Gastroesophageal sphincter (tissue), 4 donors: ENCODE measurements around the gene MAML3. TPM values are rescaled to one million over a fixed set of nuclear protein-coding genes. Genes with fewer than 3 reads are reported as not detected.

Experiments
- ATAC-seq: fragments of 150-250 bp; one replicate; pipeline ENCODE4 v1.9.1; 2016; ENCODE audit warnings: mild to moderate bottlenecking, moderate library complexity
- H3K27ac ChIP-seq, 4 donors: fragments of 200-600 bp; sonication (generic) in 3 of 4; 1 replicate in 3 of 4; 2 replicates in 1 of 4; pipeline ENCODE4 v1.5.1; 2016 to 2019
- H3K27me3 ChIP-seq: fragments of 200-600 bp; sonication (generic); one replicate; pipeline ENCODE4 v1.5.1; 2019
- H3K36me3 ChIP-seq, 2 donors: fragments of 200-600 bp; sonication (generic); one replicate each; pipeline ENCODE4 v1.5.1; 2019; ENCODE audit warnings: control low read depth in 1 of 2
- H3K4me1 ChIP-seq, 3 donors: fragments of 200-600 bp; sonication (generic); 1 replicate in 2 of 3; 2 replicates in 1 of 3; pipeline ENCODE4 v1.5.1; 2016 to 2019; ENCODE audit warnings: control low read depth in 2 of 3
- H3K4me3 ChIP-seq, 2 donors: fragments of 200-600 bp; sonication (generic); one replicate each; pipeline ENCODE4 v1.5.1; 2019; ENCODE audit warnings: mild to moderate bottlenecking in 1 of 2, moderate library complexity in 1 of 2
- H3K9me3 ChIP-seq, 3 donors: fragments of 200-600 bp; sonication (generic); one replicate each; pipeline ENCODE4 v1.5.1; 2017 to 2019; ENCODE audit warnings: control low read depth in 2 of 3
- EP300 ChIP-seq: sonication (generic); formaldehyde crosslinking; IDR thresholded peaks from one replicate; pipeline ENCODE4 v1.6.1; 2017; ENCODE audit warnings: antibody characterized with exemption, mild to moderate bottlenecking
- POLR2A ChIP-seq, 2 donors: fragments of 450-650 bp; IDR thresholded peaks; one replicate each; pipeline ENCODE4 v1.6.1; 2017; ENCODE audit warnings: antibody characterized with exemption in 2 of 2, mild to moderate bottlenecking in 2 of 2, moderate library complexity in 1 of 2
- POLR2AphosphoS5 ChIP-seq: sonication (generic); formaldehyde crosslinking; IDR thresholded peaks from one replicate; pipeline ENCODE4 v1.6.1; 2017; ENCODE audit warnings: antibody characterized with exemption
- WGBS, 2 donors: methylation state at CpG; one replicate each; pipeline ENCODE4 v1.1.5; 2018; ENCODE audit warnings: low coverage in 1 of 2; 5-methylcytosine and 5-hydroxymethylcytosine counted together
- total RNA-seq, 4 donors: library from RNA; depleted of rRNA; stranded (reverse); fragments of >200 nt; gene quantifications; one replicate each; pipeline ENCODE4 v1.1.0, GENCODE V29; 2016
- TF ChIP-seq, protein P1 (sequence below), 4 experiments: fragments of 200-600 bp in 2 of 4; fragments of 450-650 bp in 2 of 4; sonication (generic) in 1 of 4; IDR thresholded peaks; one replicate each; pipeline ENCODE4 v1.5.1; 2017 to 2019; ENCODE audit warnings: antibody characterized with exemption in 4 of 4, mild to moderate bottlenecking in 2 of 4, moderate library complexity in 2 of 4

MAML3 gene
- total RNA-seq, 4 donors from 2014 or later = 5.3 to 10.6 (median 9.3) TPM

DNA sequence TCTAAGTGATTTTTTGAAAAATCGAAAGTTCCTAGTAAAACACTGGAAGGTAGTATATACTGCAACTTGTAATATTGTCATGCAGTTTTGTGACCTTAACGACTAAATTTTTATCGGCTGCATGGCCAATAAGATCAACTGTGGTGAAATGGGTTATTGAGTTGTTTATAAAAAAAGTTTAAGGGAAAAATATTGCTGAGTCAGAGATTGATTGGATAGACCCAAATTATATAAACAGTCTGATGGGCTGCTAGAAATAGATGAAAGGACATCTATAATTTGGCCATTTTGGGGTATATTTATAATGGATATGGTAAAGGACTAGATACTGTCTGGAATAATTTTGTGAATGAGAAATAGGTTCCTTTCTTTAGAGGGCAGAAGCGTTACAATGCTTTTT lies 432.2 kb downstream of the MAML3 start:
- no peaks in the 10 kb centered on the region for H3K4me1 ChIP-seq
- peaks cover 0 to 37% of the 10 kb centered on the region in 2 donors for H3K36me3 ChIP-seq
- no peak for ATAC-seq
- no peaks in the 10 kb centered on the region for H3K9me3 ChIP-seq
- TF ChIP-seq EP300 (no peak), POLR2AphosphoS5 (no peak), POLR2A (IDR thresholded peaks at IDR 0.05) (no peak)
- TF ChIP-seq, protein P1, sequence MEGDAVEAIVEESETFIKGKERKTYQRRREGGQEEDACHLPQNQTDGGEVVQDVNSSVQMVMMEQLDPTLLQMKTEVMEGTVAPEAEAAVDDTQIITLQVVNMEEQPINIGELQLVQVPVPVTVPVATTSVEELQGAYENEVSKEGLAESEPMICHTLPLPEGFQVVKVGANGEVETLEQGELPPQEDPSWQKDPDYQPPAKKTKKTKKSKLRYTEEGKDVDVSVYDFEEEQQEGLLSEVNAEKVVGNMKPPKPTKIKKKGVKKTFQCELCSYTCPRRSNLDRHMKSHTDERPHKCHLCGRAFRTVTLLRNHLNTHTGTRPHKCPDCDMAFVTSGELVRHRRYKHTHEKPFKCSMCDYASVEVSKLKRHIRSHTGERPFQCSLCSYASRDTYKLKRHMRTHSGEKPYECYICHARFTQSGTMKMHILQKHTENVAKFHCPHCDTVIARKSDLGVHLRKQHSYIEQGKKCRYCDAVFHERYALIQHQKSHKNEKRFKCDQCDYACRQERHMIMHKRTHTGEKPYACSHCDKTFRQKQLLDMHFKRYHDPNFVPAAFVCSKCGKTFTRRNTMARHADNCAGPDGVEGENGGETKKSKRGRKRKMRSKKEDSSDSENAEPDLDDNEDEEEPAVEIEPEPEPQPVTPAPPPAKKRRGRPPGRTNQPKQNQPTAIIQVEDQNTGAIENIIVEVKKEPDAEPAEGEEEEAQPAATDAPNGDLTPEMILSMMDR (IDR thresholded peaks at IDR 0.05) = no peak
- no peak overlapping the region for H3K27ac ChIP-seq
- 64 to 68% methylated on average over 4 of the region's 4 CpGs for WGBS, 2 donors
- no peak overlapping the region for H3K4me3 ChIP-seq
- no peaks in the 10 kb centered on the region for H3K27me3 ChIP-seq

DNA sequence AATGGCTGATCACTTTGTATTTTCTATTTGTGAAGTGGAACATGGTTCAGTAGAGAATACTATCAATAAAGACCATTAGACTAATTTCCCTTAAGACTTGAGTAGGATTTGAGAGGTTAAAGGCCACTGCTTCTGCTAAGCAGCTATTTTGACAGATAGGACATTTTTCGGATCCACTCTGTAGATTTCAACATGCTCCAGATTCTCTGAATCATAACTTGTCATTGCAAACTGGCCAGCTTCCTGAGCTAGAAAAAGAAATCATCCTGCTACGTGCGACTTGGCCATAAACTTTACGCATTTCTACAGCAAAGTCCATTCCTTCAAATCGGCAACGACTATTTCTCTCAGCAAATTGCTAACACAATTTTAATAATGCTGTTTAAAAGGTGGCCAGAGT lies 433.2 kb downstream of the MAML3 start:
- no peaks in the 10 kb centered on the region for H3K9me3 ChIP-seq
- no peak overlapping the region for H3K4me3 ChIP-seq
- peak; percentile 35 for TF ChIP-seq POLR2AphosphoS5
- TF ChIP-seq, protein P1 (IDR thresholded peaks at IDR 0.05) = no peak
- WGBS, 2 donors = 37 to 71% methylated on average over 6 of the region's 6 CpGs
- no peaks in the 10 kb centered on the region for H3K27me3 ChIP-seq
- peak overlapping the region in 1 of 4 donors; percentile 9 for H3K27ac ChIP-seq
- peaks cover 0 to 37% of the 10 kb centered on the region in 2 donors for H3K36me3 ChIP-seq
- no peak for ATAC-seq
- H3K4me1 ChIP-seq = no peaks in the 10 kb centered on the region

DNA sequence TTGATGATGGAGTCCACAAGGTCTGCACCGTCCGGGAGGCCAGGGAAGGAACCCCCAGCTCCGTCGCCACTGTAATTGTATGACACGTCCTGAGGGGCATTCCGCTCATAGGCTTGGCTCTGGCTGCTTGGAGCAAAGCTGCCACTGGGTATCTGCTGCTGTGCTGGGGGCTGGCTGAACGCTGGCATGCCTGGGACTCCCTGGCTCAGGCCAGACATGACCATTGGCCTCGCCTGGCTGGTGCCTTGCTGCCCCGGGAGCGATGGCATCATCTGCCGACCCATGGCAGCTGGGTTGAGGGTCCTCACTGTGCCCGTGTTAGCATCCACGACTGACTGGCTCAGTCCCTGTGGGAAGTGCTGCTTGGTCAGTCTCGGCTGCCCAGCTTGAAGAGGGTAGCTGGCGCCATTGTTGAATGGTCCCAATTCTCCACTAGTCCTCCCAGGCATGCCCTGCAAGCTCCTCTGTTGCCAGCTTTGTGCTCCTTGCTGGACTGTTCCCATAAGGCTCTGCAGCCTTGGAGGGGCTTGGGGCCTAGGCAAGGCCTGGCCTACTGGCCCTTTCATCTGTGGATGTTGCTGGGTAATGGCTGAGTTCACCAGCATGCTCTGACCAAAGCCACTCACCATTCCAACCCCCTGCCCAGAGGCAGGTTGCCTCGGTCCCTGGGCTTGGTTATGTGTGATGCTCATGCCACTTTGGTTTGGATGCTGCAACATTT lies 434.4 kb downstream of the MAML3 start:
- no peak overlapping the region for H3K27ac ChIP-seq
- ATAC-seq = no peak
- no peaks in the 10 kb centered on the region for H3K27me3 ChIP-seq
- peaks cover 0 to 30% of the 10 kb centered on the region in 2 donors for H3K36me3 ChIP-seq
- H3K9me3 ChIP-seq = no peaks in the 10 kb centered on the region
- no peaks in the 10 kb centered on the region for H3K4me1 ChIP-seq
- WGBS, 2 donors = 87 to 100% methylated on average over 2 to 6 of the region's 16 CpGs
- no peak for TF ChIP-seq POLR2A (IDR thresholded peaks at IDR 0.05)
- TF ChIP-seq, protein P1 (IDR thresholded peaks at IDR 0.05) = no peak
- TF ChIP-seq EP300 = no peak
- TF ChIP-seq POLR2AphosphoS5 = no peak
- H3K4me3 ChIP-seq = no peak overlapping the region

DNA sequence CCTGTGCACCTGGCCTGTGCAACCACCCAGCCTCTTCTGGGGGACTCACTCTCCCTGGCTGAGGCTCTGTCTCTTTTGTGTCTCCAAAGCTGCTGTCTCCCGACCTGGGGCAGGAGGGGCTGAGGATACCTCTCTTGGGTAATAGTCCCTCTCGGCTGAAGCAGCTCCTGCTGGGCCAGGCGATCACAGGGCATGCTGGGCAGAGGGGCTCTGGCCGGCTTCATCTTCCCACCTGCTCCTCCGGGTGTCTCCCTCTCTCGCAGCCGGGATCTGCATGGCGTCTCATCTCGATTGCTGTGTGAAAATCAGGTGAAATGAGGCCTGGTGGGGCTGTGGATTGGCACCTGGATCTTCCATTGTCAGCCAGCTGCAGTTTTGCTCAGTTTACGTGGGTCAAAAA lies 435.2 kb downstream of the MAML3 start:
- 79 to 92% methylated on average over 3 to 6 of the region's 10 CpGs for WGBS, 2 donors
- H3K4me3 ChIP-seq = no peak overlapping the region
- peaks cover 0 to 6% (median 0%) of the 10 kb centered on the region in 3 donors for H3K4me1 ChIP-seq
- no peak for ATAC-seq
- H3K36me3 ChIP-seq = peaks cover 0 to 30% of the 10 kb centered on the region in 2 donors
- no peaks in the 10 kb centered on the region for H3K27me3 ChIP-seq
- TF ChIP-seq EP300 = no peak
- TF ChIP-seq POLR2AphosphoS5 = no peak
- TF ChIP-seq, protein P1 (IDR thresholded peaks at IDR 0.05) = no peak
- TF ChIP-seq POLR2A (IDR thresholded peaks at IDR 0.05) = no peak
- H3K9me3 ChIP-seq = no peaks in the 10 kb centered on the region
- no peak overlapping the region for H3K27ac ChIP-seq

DNA sequence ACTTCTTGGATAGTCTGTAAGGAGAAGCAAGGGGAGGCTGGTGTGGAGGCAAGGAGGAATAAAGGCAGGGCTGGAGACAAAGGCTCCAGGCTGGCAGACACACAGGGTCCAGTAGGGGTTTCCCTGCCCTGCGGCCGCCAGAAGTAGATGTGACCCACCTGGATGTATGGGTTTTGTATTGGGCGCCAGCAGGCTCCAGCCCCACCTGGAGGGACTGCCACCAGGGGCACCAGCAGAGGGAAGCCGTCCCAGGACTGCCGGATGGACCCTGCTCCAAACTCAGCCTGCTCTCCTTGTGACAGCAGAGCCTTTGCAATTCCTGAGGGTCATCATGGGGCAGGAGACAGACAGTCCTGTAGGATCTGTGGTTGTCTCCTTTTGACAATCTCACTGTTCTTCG lies 435.6 kb downstream of the MAML3 start:
- 100% methylated on average over 1 of the region's 6 CpGs; no CpG with 5 or more reads in 1 of the 2 donors for WGBS, 2 donors
- H3K36me3 ChIP-seq = peaks cover 0 to 30% of the 10 kb centered on the region in 2 donors
- no peaks in the 10 kb centered on the region for H3K27me3 ChIP-seq
- no peak overlapping the region for H3K27ac ChIP-seq
- TF ChIP-seq, protein P1 (IDR thresholded peaks at IDR 0.05) = no peak
- TF ChIP-seq POLR2AphosphoS5 = no peak
- no peak for TF ChIP-seq EP300
- TF ChIP-seq POLR2A (IDR thresholded peaks at IDR 0.05) = no peak
- peaks cover 0 to 11% (median 0%) of the 10 kb centered on the region in 3 donors for H3K4me1 ChIP-seq
- H3K9me3 ChIP-seq = no peaks in the 10 kb centered on the region
- H3K4me3 ChIP-seq = no peak overlapping the region
- ATAC-seq = no peak
